ENCODE results near the gene SNED1.

SNED1 gene

GRCh38 chr2:240960309-240960970 is 38.0 kb upstream of the SNED1 start:
- no peak for DNase-seq (ENCODE audit: low spot score)

- DNase-seq (ENCODE audit: low spot score), result no peak
Observed at GRCh38 chr2:240960971-240961876, 37.2 kb upstream of the SNED1 start.

GRCh38 chr2:240961910-240962299 is 36.5 kb upstream of the SNED1 start:
- no peak for DNase-seq (ENCODE audit: low spot score)

- DNase-seq (ENCODE audit: low spot score), result peak; percentile 30
Observed at GRCh38 chr2:240962300-240963064, 35.9 kb upstream of the SNED1 start.

- no peak for DNase-seq (ENCODE audit: low spot score)
Observed at GRCh38 chr2:240963065-240963867, 35.2 kb upstream of the SNED1 start.

DNA sequence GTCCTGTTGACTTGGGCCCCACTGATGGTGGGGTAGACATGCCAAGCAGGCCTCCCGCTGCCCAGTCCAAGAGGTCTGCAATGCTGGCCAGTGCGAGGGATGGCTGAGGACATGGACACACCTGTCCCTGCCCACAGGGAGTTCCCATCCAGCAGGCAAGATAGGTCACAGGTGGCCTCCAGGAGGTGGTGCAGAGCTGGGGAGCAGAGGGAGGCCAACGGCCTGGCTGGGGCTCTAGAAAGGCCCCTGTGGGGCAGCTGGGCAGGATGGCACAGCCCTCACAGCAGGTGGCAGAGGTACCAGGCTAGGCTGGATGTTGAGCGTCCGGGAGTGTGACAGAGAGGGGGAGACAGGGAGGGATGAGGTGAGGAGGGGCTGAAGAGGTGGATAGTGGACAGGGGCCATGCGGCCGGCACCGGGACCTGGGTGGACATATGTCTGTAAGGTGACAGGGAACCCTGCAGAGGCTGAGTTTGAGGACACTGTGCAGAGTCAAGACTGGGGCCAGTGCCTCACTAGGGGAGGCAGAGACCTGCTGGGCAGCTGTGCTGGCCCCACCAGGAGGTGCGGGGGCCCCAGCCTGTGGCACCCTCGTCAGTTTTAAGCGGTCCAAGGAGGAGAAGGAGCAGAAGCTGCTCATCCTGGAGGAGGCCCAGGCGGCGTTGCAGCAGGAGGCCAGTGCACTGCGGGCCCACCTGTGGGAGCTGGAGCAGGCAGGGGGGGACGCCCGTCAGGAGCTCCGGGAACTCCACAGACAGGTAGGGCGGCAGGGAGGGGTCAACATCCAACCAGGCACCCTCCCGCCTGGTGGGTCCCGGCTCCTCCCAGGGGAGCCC is 34.3 kb upstream of the SNED1 start:
- no peak for DNase-seq (ENCODE audit: low spot score)

- DNase-seq (ENCODE audit: low spot score), result no peak
Observed at GRCh38 chr2:240964704-240965295, 33.6 kb upstream of the SNED1 start.

DNA sequence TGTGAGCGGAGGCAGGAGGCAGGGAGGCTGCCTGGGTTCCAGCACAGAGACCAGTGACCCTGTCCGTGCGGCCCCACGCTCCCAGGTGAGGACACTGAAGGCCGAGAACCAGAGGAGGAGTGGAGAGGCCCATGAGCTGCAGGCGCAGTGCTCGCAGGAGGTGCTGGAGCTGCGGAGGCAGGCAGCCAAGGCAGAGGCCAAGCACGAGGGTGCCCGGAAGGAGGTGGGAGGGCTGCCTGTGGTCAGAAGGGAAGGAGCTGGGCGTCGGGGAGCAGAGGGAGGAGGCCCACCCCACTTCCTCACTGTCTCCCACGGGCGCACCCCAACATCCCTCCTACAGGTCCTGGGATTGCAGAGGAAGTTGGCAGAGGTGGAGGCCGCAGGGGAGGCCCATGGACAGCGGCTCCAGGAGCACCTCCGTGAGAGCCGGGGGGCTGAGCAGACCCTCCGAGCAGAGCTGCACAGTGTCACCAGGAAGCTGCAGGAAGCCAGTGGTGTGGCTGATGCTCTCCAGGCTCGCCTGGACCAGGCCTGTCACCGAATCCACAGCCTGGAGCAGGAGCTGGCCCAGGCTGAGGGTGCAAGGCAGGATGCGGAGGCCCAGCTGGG is 33.0 kb upstream of the SNED1 start:
- DNase-seq (ENCODE audit: low spot score), result no peak

GRCh38 chr2:240965905-240966456 is 32.4 kb upstream of the SNED1 start:
- no peak for DNase-seq (ENCODE audit: low spot score)

GRCh38 chr2:240966457-240966905 is 31.9 kb upstream of the SNED1 start:
- DNase-seq (ENCODE audit: low spot score), result no peak

DNA sequence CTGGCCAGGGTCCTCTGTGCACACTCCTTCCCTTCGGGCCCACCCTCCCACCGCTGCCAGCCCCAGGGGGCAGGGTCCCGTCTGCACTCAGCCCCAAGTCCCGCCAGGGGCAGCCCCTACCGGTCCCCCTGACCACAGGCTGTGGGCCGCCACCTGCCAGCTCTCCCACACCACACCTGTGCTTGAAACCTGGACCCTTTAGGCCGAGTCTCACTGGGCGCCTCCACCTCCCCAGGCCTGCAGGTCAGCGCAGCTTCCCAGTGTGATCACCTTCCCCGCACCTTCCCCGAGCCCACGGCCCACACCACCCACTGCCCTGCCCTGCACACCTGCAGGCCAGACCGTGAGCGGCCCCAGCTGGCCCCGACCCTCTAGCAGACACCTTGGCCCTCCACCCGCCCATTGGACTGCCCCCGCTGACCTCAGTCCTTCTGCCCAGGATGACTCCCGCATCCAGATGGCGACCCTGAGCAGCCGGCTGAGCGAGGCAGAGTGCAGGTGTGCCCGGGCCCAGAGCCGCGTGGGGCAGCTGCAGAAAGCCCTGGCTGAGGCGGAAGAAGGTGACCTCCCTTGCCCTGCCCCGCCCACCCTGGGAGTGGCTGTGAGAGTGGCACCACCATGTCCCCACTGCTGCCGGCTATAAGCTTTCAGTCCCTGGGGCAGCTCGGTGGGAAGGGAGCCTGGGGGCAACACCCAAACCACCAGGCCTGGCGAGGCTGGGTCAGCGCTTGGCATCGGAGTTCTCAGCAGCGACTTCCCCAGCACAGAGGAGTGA is 31.3 kb upstream of the SNED1 start:
- no peak for DNase-seq (ENCODE audit: low spot score)

DNA sequence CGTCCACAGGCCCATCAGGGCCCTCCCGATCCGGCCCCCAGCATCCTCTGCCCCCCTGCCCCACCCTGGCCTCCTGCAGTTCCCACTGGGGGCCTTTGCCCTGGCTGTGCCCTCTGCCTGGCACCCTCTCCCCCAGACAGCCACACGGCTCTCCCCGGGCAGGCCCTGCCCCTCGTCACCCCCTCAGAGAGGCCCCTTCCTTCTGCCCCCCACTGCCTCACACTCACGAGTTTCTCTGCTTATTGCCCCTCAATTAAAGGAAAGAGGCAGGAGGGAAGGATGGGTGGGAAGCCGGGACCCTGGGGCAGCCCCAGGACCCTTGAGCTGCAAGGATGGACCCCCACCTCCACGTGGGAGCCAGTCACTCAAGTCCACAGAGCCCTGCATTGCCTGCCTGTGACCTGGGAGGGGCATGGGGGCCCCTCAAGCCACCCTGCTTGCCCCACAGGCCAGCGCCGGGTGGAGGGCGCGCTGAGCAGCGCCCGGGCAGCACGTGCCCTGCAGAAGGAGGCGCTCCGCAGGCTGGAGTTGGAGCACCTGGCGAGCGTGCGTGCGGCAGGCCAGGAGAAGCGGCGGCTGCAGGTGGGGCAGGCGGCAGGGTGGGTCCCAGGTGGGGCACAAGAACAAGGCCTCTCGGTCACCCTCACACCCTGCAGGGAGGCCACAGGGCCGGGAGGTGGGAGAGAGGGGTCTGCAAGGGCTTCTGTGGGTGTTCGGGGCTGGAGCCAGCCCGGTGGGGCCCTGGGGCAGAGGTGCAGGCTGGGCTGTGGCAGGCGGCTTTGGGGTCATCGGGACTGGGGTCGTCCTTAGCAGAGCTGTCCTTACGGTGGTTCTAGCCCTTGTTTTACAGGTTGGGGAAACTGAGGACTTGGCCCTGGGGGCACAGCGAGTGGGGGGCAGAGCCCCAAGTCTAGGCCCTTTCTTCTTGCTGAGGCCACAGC is 30.5 kb upstream of the SNED1 start:
- no peak for DNase-seq (ENCODE audit: low spot score)

DNA sequence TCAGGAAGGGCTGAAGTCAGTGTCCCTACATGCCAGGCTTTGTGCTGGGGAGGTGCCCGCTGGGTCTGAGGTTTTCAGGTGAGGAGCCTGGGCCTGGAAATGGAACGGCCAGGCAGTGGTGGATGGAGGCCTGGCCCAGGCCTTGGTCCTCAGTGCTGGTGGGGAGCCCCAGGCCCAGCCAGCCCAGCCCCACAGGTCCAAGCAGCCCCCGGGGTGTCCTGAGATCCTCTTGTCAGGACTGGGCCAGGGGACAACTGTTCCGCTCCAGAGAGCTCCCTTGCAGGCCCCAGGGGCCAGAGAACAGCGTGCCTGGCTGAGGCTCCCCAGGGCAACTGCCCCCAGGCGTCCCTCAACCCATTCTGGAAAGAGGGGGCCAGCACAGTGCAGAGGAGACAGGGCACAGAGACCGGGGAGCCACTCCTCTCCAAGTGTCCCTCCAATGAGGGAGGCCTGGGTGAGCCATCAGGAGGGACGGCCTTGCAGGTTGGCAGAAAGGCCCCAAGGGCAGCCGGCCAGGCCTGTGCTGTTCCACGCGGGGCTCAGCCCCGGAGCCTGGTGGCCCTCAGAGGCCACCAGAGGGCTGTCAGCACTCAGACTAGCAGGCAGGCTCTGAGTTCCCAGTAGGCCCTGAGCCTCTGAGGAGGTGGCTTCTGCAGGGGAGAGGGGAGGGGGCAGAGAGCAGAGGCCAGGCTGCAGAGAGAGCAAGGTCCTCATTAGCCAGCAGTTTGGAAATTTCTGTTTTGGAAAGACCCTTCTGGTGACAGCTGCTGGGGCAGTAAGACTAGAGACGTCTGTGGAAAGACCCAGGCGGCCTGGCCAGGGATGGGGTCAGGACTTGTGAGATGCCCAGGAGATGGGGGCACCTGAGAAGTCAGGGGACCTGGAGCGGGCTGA is 29.4 kb upstream of the SNED1 start:
- DNase-seq (ENCODE audit: low spot score), result peak; percentile 14

- DNase-seq (ENCODE audit: low spot score), result no peak
Observed at GRCh38 chr2:240970104-240970503, 28.3 kb upstream of the SNED1 start.

- DNase-seq (ENCODE audit: low spot score), result no peak
Observed at GRCh38 chr2:240970816-240971215, 27.6 kb upstream of the SNED1 start.

DNA sequence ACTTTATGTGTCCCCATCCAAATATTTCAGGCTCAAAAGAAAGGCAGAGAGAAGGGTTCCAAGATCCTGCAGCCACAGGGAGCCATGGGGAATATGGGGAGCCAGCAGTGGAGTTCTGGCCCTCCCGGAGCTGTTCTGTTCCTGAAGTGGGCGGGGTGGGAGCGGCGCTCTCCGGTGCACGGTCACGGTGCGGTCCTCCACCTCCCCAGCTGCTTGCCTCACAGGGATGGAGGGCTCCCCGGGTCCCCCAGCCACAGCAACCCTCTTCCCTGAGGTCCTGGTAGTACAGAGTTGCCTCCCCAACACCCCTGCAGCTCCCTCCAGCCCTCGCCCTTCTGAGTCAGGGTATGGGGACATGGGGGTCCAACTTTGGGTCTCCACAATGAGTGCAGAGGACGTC is 26.2 kb upstream of the SNED1 start:
- DNase-seq (ENCODE audit: low spot score), result no peak
